H9 (cell line): ENCODE measurements around the gene CAMTA1. TPM values are rescaled to one million over a fixed set of nuclear protein-coding genes. Genes with fewer than 3 reads are reported as not detected.

ENCODE experiments used
- DNase-seq: peaks from one replicate; pipeline ENCODE4 v3.0.0-alpha.2; 2017
- H2AFZ ChIP-seq: one replicate; pipeline ENCODE4 v1.6.1; 2013; ENCODE audit warnings: mild to moderate bottlenecking, low read length, control low read depth, moderate library complexity
- H2AK5ac ChIP-seq: 2 replicates; pipeline ENCODE4 v1.6.1; 2013; ENCODE audit warnings: low read length, control low read depth, mixed read lengths; ENCODE audit not compliant: insufficient read length
- H2BK120ac ChIP-seq: one replicate; pipeline ENCODE4 v1.6.1; 2013; ENCODE audit warnings: low read depth, mild to moderate bottlenecking, low read length, control low read depth, inconsistent platforms; ENCODE audit not compliant: poor library complexity, severe bottlenecking
- H2BK12ac ChIP-seq: 2 replicates; pipeline ENCODE4 v1.6.1; 2013; ENCODE audit warnings: low read length, control low read depth, mixed read lengths, low read depth; ENCODE audit not compliant: insufficient read length
- H2BK15ac ChIP-seq: 2 replicates; pipeline ENCODE4 v1.6.1; 2013; ENCODE audit warnings: low read depth, low read length, control low read depth
- H2BK20ac ChIP-seq: one replicate; pipeline ENCODE4 v1.6.1; 2013; ENCODE audit warnings: low read depth, mild to moderate bottlenecking, low read length, control low read depth, inconsistent platforms; ENCODE audit not compliant: poor library complexity, severe bottlenecking
- H2BK5ac ChIP-seq: 2 replicates; pipeline ENCODE4 v1.6.1; 2013; ENCODE audit warnings: low read length, control low read depth, mixed read lengths; ENCODE audit not compliant: insufficient read length
- H3K14ac ChIP-seq: 2 replicates; pipeline ENCODE4 v1.6.1; 2013; ENCODE audit warnings: low read length, control low read depth; ENCODE audit not compliant: insufficient read depth
- H3K18ac ChIP-seq: 2 replicates; pipeline ENCODE4 v1.6.1; 2013; ENCODE audit warnings: low read depth, mild to moderate bottlenecking, mixed read lengths, low read length, control low read depth; ENCODE audit not compliant: insufficient read length
- H3K23ac ChIP-seq: 2 replicates; pipeline ENCODE4 v1.6.1; 2013; ENCODE audit warnings: low read length, control low read depth, mixed read lengths, low read depth; ENCODE audit not compliant: insufficient read length
- H3K23me2 ChIP-seq: 2 replicates; pipeline ENCODE4 v1.6.1; 2013; ENCODE audit warnings: low read depth, mild to moderate bottlenecking, mixed read lengths, low read length, control low read depth; ENCODE audit not compliant: insufficient read length, poor library complexity, severe bottlenecking
- H3K27ac ChIP-seq: 2 replicates; pipeline ENCODE4 v1.5.1; 2013; ENCODE audit warnings: low read length, control low read depth, mixed read lengths, low read depth; ENCODE audit not compliant: insufficient read length
- H3K27me3 ChIP-seq: 2 replicates; pipeline ENCODE4 v1.6.1; 2013; ENCODE audit warnings: low read length, control low read depth, inconsistent platforms; ENCODE audit not compliant: insufficient read depth
- H3K4ac ChIP-seq: 2 replicates; pipeline ENCODE4 v1.6.1; 2013; ENCODE audit warnings: low read depth, mild to moderate bottlenecking, control low read depth, inconsistent platforms, low read length, moderate library complexity
- H3K4me1 ChIP-seq: 2 replicates; pipeline ENCODE4 v1.6.1; 2013; ENCODE audit warnings: low read length, control low read depth, inconsistent platforms; ENCODE audit not compliant: insufficient read depth
- H3K4me2 ChIP-seq: 2 replicates; pipeline ENCODE4 v1.6.1; 2013; ENCODE audit warnings: low read length, control low read depth, mixed read lengths; ENCODE audit not compliant: insufficient read length, insufficient read depth
- H3K56ac ChIP-seq: 2 replicates; pipeline ENCODE4 v1.6.1; 2013; ENCODE audit warnings: low read depth, mild to moderate bottlenecking, mixed read lengths, low read length, control low read depth; ENCODE audit not compliant: insufficient read length
- H3K79me1 ChIP-seq: 2 replicates; pipeline ENCODE4 v1.6.1; 2013; ENCODE audit warnings: low read depth, mild to moderate bottlenecking, moderate library complexity, low read length, control low read depth, inconsistent platforms; ENCODE audit not compliant: insufficient read depth, poor library complexity, severe bottlenecking
- H3K79me2 ChIP-seq: 2 replicates; pipeline ENCODE4 v1.6.1; 2013; ENCODE audit warnings: low read length, control low read depth, inconsistent platforms; ENCODE audit not compliant: insufficient read depth
- H3K9ac ChIP-seq: 2 replicates; pipeline ENCODE4 v1.6.1; 2013; ENCODE audit warnings: low read length, control low read depth, mixed read lengths; ENCODE audit not compliant: insufficient read length; ENCODE audit errors: extremely low read depth
- H3K9me3 ChIP-seq: one replicate; pipeline ENCODE4 v1.6.1; 2013; ENCODE audit warnings: low read depth, low read length, inconsistent platforms; ENCODE audit not compliant: control insufficient read depth
- H3T11ph ChIP-seq: one replicate; pipeline ENCODE4 v1.6.1; 2013; ENCODE audit warnings: mild to moderate bottlenecking, low read length, control low read depth, inconsistent platforms
- H4K20me1 ChIP-seq: one replicate; pipeline ENCODE4 v1.6.1; 2013; ENCODE audit not compliant: control insufficient read depth, insufficient read length, insufficient read depth
- H4K5ac ChIP-seq: 2 replicates; pipeline ENCODE4 v1.6.1; 2013; ENCODE audit warnings: low read depth, mild to moderate bottlenecking, mixed read lengths, low read length, control low read depth; ENCODE audit not compliant: insufficient read length
- H4K8ac ChIP-seq: replicated peaks from 2 replicates; pipeline ENCODE4 v1.6.1; 2013; ENCODE audit warnings: low read length, control low read depth, mixed read lengths, low read depth; ENCODE audit not compliant: insufficient read length
- H4K91ac ChIP-seq: 2 replicates; pipeline ENCODE4 v1.6.1; 2013; ENCODE audit warnings: low read depth, mild to moderate bottlenecking, moderate library complexity, mixed read lengths, low read length, control low read depth; ENCODE audit not compliant: insufficient read length
- H3K27ac Mint-ChIP-seq, 3 experiments: 2 replicates in 2 of 3; 3 replicates in 1 of 3; pipeline ENCODE4 v1.8.0; 2020 to 2021; ENCODE audit warnings: mixed read lengths in 3 of 3, mild to moderate bottlenecking in 1 of 3, moderate library complexity in 1 of 3
- H3K27me3 Mint-ChIP-seq: 2 replicates; pipeline ENCODE4 v1.8.0; 2021; ENCODE audit warnings: low read depth, mild to moderate bottlenecking, moderate library complexity, mixed read lengths
- H3K36me3 Mint-ChIP-seq, 3 experiments: 2 replicates in 2 of 3; 3 replicates in 1 of 3; pipeline ENCODE4 v1.8.0; 2020 to 2021; ENCODE audit warnings: low read depth in 3 of 3, mixed read lengths in 3 of 3; ENCODE audit not compliant: insufficient read depth in 1 of 3
- H3K4me1 Mint-ChIP-seq, 2 experiments: 2 replicates each; pipeline ENCODE4 v1.8.0; 2020; ENCODE audit warnings: mixed read lengths in 2 of 2
- H3K4me3 Mint-ChIP-seq, 2 experiments: 2 replicates in 1 of 2; 3 replicates in 1 of 2; pipeline ENCODE4 v1.8.0; 2020 to 2021; ENCODE audit warnings: mild to moderate bottlenecking in 2 of 2, mixed read lengths in 2 of 2, moderate library complexity in 1 of 2
- H3K9me3 Mint-ChIP-seq, 2 experiments: 2 replicates in 1 of 2; 3 replicates in 1 of 2; pipeline ENCODE4 v1.8.0; 2020; ENCODE audit warnings: mild to moderate bottlenecking in 2 of 2, mixed read lengths in 2 of 2, moderate library complexity in 1 of 2
- CTCF ChIP-seq: fragments of 200-600 bp; sonication (generic); conservative IDR thresholded peaks from 3 replicates; pipeline ENCODE4 v1.8.0; 2021; ENCODE audit warnings: antibody characterized with exemption, mild to moderate bottlenecking
- WGBS: extraction: QIAGEN DNeasy Blood & Tissue Kit; methylation state at CpG from one replicate; pipeline ENCODE4 v1.1.7; 2013; ENCODE audit warnings: missing lambda C conversion rate, low lambda C conversion rate, mixed read lengths; ENCODE audit not compliant: insufficient read length; ENCODE audit errors: extremely low coverage; 5-methylcytosine and 5-hydroxymethylcytosine counted together
- total RNA-seq: library from RNA; stranded (reverse); gene quantifications from 2 replicates; pipeline ENCODE4 v1.2.1, GENCODE V29; 2021

CAMTA1 gene
- total RNA-seq, 1 experiment from 2014 or later: 115 TPM

- Histone ChIP-seq H3K4me2 (no peak overlapping the region), H2BK120ac (no peak overlapping the region), H3K79me1 (no peaks in the 10 kb centered on the region), H3K18ac (no peak overlapping the region), H2BK15ac (no peak overlapping the region), H3T11ph (no peak overlapping the region), H2BK20ac (no peak overlapping the region), H3K9ac (no peak overlapping the region), H3K14ac (no peak overlapping the region), H4K20me1 (no peaks in the 10 kb centered on the region), H3K4me1 (no peaks in the 10 kb centered on the region), H4K91ac (no peak overlapping the region), H4K8ac (no peak overlapping the region), H3K9me3 (no peaks in the 10 kb centered on the region), H3K4ac (no peak overlapping the region), H2BK5ac (no peak overlapping the region), H3K56ac (no peak overlapping the region), H2AK5ac (no peak overlapping the region), H3K27ac (no peak overlapping the region), H4K5ac (no peak overlapping the region), H3K27me3 (no peaks in the 10 kb centered on the region), H3K23ac (no peak overlapping the region), H3K79me2 (no peaks in the 10 kb centered on the region), H3K23me2 (no peaks in the 10 kb centered on the region), H2AFZ (no peak overlapping the region), H2BK12ac (no peak overlapping the region)
- Mint-ChIP-seq H3K9me3 (peaks cover 15 to 22% of the 10 kb centered on the region in 2 experiments), H3K27me3 (peaks cover 13% of the 10 kb centered on the region), H3K27ac (no peak overlapping the region), H3K4me1 (peaks cover 7 to 14% of the 10 kb centered on the region in 2 experiments), H3K36me3 (peaks cover 0 to 4% (median 3%) of the 10 kb centered on the region in 3 experiments; a peak in 3 of 7 replicates), H3K4me3 (no peak overlapping the region)
- no CpG with 5 or more reads among the region's 4 CpGs for WGBS
- DNase-seq: no peak
- no peak for TF ChIP-seq CTCF
These were observed 294.4 kb downstream of the CAMTA1 start for GRCh38 chr1:7079637-7080036.
